Suprapubic skin (tissue), 4 donors: Measurements from ENCODE around the gene ESPN.

Experiments used
- POLR2A ChIP-seq, 2 donors: fragments of 450-650 bp; IDR thresholded peaks; one replicate each; pipeline ENCODE4 v1.6.1; 2017; ENCODE audit warnings: antibody characterized with exemption in 2 of 2, mild to moderate bottlenecking in 2 of 2, moderate library complexity in 2 of 2
- POLR2AphosphoS5 ChIP-seq, 3 donors: sonication (generic); formaldehyde crosslinking; IDR thresholded peaks; one replicate each; pipeline ENCODE4 v1.6.1; 2017; ENCODE audit warnings: antibody characterized with exemption in 3 of 3
- TF ChIP-seq, protein P1 (sequence below), 2 donors: fragments of 200-600 bp in 1 of 2; fragments of 450-650 bp in 1 of 2; sonication (generic) in 1 of 2; IDR thresholded peaks; one replicate each; pipeline ENCODE4 v1.5.1; 2016 to 2019; ENCODE audit warnings: antibody characterized with exemption in 2 of 2, mild to moderate bottlenecking in 1 of 2, moderate library complexity in 1 of 2

DNA sequence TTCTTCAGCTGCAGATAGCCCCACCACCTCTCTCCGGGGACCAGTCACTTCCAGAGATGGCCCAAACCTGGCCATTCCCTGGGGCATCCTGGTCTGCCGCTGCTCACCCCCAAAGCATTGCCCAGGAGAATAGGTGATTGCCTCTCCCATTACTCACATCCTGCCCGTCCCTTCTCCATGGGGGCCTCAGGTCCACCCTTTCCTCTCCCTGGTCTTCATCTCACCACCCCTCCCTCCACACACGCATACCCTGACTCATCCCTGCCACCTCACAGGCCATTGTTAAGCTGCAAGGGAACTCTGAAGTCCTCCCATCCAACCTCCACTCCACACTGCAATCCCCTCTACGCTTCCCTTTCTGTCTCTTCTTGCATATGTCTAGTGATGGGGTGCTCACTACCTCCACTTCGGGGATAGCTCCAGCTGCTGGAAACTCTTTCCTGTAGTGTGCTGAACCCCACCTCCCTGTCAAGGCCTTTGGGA lies 66.9 kb downstream of the ESPN start, which contains the start of gene PLEKHG5:
- TF ChIP-seq, protein P1, sequence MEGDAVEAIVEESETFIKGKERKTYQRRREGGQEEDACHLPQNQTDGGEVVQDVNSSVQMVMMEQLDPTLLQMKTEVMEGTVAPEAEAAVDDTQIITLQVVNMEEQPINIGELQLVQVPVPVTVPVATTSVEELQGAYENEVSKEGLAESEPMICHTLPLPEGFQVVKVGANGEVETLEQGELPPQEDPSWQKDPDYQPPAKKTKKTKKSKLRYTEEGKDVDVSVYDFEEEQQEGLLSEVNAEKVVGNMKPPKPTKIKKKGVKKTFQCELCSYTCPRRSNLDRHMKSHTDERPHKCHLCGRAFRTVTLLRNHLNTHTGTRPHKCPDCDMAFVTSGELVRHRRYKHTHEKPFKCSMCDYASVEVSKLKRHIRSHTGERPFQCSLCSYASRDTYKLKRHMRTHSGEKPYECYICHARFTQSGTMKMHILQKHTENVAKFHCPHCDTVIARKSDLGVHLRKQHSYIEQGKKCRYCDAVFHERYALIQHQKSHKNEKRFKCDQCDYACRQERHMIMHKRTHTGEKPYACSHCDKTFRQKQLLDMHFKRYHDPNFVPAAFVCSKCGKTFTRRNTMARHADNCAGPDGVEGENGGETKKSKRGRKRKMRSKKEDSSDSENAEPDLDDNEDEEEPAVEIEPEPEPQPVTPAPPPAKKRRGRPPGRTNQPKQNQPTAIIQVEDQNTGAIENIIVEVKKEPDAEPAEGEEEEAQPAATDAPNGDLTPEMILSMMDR (IDR thresholded peaks at IDR 0.05), result no peak
- no peak for TF ChIP-seq POLR2A (IDR thresholded peaks at IDR 0.05)
- no peak for TF ChIP-seq POLR2AphosphoS5 (IDR thresholded peaks at IDR 0.05)
